SU-DHL-6 (cell line): ENCODE measurements around the gene CYP2W1.

Source experiments
- CTCF ChIP-seq: fragments of 200-600 bp; sonication (generic); IDR thresholded peaks from one replicate; pipeline ENCODE4 v1.5.1; 2017; ENCODE audit warnings: antibody characterized with exemption, mild to moderate bottlenecking, low read length, moderate library complexity; ENCODE audit not compliant: insufficient read depth, poor library complexity, severe bottlenecking
- EZH2phosphoT487 ChIP-seq: fragments of 200-600 bp; sonication (generic), shearing (Covaris generic); conservative IDR thresholded peaks from 2 replicates; pipeline ENCODE4 v1.6.1; 2018; ENCODE audit warnings: mild to moderate bottlenecking, antibody characterized with exemption, low read length, moderate library complexity, mixed read lengths

GRCh38 chr7:1005303-1005702 lies 22.3 kb downstream of the CYP2W1 start:
- TF ChIP-seq CTCF (no peak), EZH2phosphoT487 (no peak)
